Osteocyte (in vitro differentiated cells): ENCODE measurements around the gene NDUFAF2. TPM values are rescaled to one million over a fixed set of nuclear protein-coding genes. Genes with fewer than 3 reads are reported as not detected.
"Not testable (repeated sequence)": the region's sequence is repeated elsewhere in the genome, so short reads cannot be mapped to it uniquely, and the experiment has no call there.

Source experiments
- DNase-seq: peaks from one replicate; pipeline ENCODE4 v3.0.0; 2021; ENCODE audit warnings: mixed read lengths; ENCODE audit not compliant: unreplicated experiment; ENCODE audit errors: extremely low spot score
- H3K27ac Mint-ChIP-seq: one replicate; pipeline ENCODE4 v1.8.0; 2021; ENCODE audit warnings: mild to moderate bottlenecking, mixed read lengths; ENCODE audit not compliant: unreplicated experiment
- H3K27me3 Mint-ChIP-seq: one replicate; pipeline ENCODE4 v1.8.0; 2021; ENCODE audit warnings: mixed read lengths; ENCODE audit not compliant: unreplicated experiment
- H3K36me3 Mint-ChIP-seq: one replicate; pipeline ENCODE4 v1.8.0; 2021; ENCODE audit warnings: mixed read lengths; ENCODE audit not compliant: unreplicated experiment
- H3K4me1 Mint-ChIP-seq: one replicate; pipeline ENCODE4 v1.8.0; 2021; ENCODE audit warnings: mixed read lengths; ENCODE audit not compliant: unreplicated experiment
- H3K4me3 Mint-ChIP-seq: one replicate; pipeline ENCODE4 v1.8.0; 2021; ENCODE audit warnings: mild to moderate bottlenecking, moderate library complexity, mixed read lengths; ENCODE audit not compliant: unreplicated experiment
- H3K9me3 Mint-ChIP-seq: one replicate; pipeline ENCODE4 v1.8.0; 2021; ENCODE audit warnings: mixed read lengths; ENCODE audit not compliant: unreplicated experiment
- total RNA-seq: library from RNA; stranded (reverse); gene quantifications from 2 replicates; pipeline ENCODE4 v1.2.1, GENCODE V29; 2021
- TF ChIP-seq, protein P1 (sequence below): fragments of 200-600 bp; sonication (generic); IDR thresholded peaks from 2 replicates; pipeline ENCODE4 v1.5.0; 2021; ENCODE audit warnings: antibody characterized with exemption, mild to moderate bottlenecking, moderate library complexity

Gene NDUFAF2
- total RNA-seq, 1 donor from 2014 or later: 23.4 TPM

DNA sequence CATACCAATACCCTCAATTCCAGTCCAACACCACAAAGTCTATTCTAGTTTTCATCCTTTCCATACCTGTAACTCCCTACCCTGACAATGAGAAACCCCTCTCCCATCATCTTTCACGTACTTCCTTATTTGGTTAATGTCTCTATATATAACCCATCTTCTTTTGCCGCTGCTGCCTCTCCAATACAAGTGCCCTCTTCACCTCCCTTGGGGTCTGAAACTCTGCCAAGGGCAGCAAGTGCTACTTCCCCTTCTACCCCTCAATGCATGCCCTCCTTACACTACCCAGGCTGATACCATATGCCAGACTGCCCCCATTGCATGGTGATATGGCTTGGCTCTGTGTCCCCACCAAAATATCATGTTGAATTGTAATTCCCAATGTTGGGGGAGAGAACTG lies 241.6 kb downstream of the NDUFAF2 start:
- Mint-ChIP-seq H3K27ac (no peak overlapping the region), H3K4me3 (no peak overlapping the region), H3K9me3 (no peaks in the 10 kb centered on the region), H3K36me3 (no peaks in the 10 kb centered on the region), H3K27me3 (no peaks in the 10 kb centered on the region), H3K4me1 (peaks cover 15% of the 10 kb centered on the region)
- DNase-seq: no peak
- TF ChIP-seq, protein P1, sequence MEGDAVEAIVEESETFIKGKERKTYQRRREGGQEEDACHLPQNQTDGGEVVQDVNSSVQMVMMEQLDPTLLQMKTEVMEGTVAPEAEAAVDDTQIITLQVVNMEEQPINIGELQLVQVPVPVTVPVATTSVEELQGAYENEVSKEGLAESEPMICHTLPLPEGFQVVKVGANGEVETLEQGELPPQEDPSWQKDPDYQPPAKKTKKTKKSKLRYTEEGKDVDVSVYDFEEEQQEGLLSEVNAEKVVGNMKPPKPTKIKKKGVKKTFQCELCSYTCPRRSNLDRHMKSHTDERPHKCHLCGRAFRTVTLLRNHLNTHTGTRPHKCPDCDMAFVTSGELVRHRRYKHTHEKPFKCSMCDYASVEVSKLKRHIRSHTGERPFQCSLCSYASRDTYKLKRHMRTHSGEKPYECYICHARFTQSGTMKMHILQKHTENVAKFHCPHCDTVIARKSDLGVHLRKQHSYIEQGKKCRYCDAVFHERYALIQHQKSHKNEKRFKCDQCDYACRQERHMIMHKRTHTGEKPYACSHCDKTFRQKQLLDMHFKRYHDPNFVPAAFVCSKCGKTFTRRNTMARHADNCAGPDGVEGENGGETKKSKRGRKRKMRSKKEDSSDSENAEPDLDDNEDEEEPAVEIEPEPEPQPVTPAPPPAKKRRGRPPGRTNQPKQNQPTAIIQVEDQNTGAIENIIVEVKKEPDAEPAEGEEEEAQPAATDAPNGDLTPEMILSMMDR: no peak

DNA sequence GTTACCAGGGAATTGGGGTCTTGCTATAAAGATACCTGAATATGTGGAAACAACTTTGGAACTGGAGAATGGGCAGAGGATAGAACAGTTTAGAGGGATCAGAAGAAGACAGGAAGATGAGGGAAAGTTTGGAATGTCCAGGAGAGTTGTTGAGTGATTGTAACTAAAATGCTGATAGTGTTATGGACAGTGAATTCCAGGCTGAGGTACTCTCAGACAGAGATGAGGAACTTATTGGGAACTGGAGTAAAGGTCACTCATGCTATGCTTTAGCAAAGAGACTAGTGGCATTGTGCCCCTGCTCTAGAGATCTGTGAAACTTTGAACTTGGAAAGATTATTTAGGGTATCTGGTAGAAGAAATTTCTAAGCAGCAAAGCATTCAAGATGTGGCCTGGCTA lies 242.3 kb downstream of the NDUFAF2 start:
- H3K27me3 Mint-ChIP-seq, H3K36me3 Mint-ChIP-seq, H3K4me3 Mint-ChIP-seq, H3K27ac Mint-ChIP-seq, DNase-seq, H3K9me3 Mint-ChIP-seq: not testable (repeated sequence)
- H3K4me1 Mint-ChIP-seq: peaks cover 11% of the 10 kb centered on the region

DNA sequence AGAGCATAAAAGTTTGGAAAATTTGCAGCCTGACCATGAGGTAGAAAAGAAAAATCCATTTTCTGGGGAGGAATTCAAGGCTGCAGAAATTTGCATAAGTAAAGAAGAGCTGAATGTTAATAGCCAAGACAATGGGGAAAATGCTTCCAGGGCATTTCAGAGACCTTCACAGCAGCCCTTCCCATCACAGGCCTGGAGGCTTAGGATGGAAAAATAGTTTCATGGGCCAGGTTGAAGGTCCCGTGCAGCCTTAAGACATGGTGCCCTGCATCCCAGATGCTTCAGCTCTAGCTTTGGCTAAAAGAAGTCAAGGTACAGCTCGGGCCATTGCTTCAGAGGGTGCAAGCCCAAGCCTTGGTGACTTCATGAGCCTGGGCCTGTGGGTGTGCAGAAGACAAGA lies 242.8 kb downstream of the NDUFAF2 start:
- H3K27me3 Mint-ChIP-seq, H3K36me3 Mint-ChIP-seq, H3K4me3 Mint-ChIP-seq, DNase-seq, H3K9me3 Mint-ChIP-seq, H3K27ac Mint-ChIP-seq: not testable (repeated sequence)
- peaks cover 11% of the 10 kb centered on the region for H3K4me1 Mint-ChIP-seq

DNA sequence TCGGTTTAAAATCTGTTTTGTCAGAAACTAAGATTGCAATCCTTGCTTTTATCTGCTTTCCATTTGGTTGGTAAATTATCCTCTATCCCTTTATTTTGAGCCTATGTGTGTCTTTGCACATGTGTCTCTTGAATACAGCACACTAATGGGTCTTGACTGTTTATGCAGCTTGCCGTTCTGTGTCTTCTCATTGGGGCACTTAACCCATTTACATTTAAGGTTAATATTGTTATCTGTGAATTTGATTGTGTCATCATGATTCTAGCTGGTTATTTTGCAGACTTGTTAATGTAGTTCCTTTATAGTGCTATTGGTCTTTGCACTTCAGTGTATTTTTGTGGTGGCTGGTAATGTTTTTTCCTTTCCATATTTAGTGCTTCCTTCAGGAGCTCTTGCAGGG lies 253.6 kb downstream of the NDUFAF2 start:
- Mint-ChIP-seq H3K36me3 (peaks cover 7% of the 10 kb centered on the region), H3K4me3 (no peak overlapping the region), H3K9me3 (peaks cover 14% of the 10 kb centered on the region), H3K27me3 (peaks cover 3% of the 10 kb centered on the region), H3K4me1 (no peaks in the 10 kb centered on the region), H3K27ac (no peak overlapping the region)
- TF ChIP-seq, protein P1: no peak
- DNase-seq: no peak

DNA sequence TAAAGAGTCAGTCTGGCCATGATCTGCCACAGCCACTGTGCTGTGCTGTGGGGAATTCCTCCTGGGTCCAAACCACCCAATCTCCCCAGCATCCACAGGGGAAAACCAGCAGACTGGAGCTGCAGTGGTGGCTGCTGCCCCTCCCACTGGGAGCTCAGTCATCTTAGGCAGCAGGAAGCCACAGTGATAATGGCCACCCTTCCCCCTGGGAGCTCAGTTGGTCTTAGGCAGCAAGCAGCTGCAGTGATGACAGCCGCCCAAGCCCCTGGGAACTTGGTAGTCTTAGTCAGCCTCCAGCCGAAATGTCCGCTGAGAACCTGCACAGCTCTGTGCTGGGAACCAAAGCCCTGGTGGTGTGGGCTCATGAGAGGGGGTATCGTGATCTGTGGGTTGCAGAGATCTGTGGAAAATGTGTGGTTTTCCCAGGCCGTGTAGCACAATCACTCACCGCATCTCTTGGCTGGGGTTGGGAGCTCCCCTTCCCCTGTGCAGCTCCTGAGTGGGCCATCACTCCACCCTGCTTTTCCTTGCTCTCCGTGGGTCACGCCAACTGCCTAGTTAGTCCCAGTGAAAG lies 255.7 kb downstream of the NDUFAF2 start:
- Mint-ChIP-seq H3K9me3 (peaks cover 14% of the 10 kb centered on the region), H3K27ac (no peak overlapping the region), H3K4me1 (no peaks in the 10 kb centered on the region), H3K4me3 (no peak overlapping the region), H3K27me3 (peaks cover 3% of the 10 kb centered on the region), H3K36me3 (peaks cover 7% of the 10 kb centered on the region)
- TF ChIP-seq, protein P1: no peak
- DNase-seq: no peak

DNA sequence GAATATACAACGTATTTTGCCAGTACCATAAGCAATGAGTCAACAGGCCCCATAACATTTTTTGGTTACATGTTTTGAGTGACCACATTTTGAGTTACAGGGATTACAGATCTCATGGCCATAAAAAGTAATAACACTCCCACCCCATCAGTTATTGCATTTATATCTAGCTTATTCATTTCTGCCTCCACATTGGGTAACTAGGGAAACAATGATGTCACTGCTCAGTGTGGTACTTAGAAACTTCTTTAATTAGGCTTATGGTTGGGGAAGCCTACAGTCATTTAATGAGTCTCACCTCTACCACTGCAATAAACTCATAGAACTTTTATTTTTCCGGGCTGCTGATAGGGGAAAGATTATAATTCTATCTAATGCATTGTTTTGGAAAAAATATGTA lies 257.2 kb downstream of the NDUFAF2 start:
- Mint-ChIP-seq H3K27me3 (peaks cover 3% of the 10 kb centered on the region), H3K4me3 (no peak overlapping the region)
- DNase-seq: no peak

More for the DNA sequence above, 257.2 kb downstream of the NDUFAF2 start:
- H3K36me3 Mint-ChIP-seq: peaks cover 7% of the 10 kb centered on the region
- TF ChIP-seq, protein P1: no peak
- H3K4me1 Mint-ChIP-seq: no peaks in the 10 kb centered on the region
- H3K27ac Mint-ChIP-seq: no peak overlapping the region
- H3K9me3 Mint-ChIP-seq: peaks cover 18% of the 10 kb centered on the region

Other genes with a start within 250 kb of the NDUFAF2 start
- 1.7 and 1.9 TPM in 2 replicates for gene DEPDC1B, start 245.0 kb upstream of the NDUFAF2 start, total RNA-seq
- gene ELOVL7, start 100.9 kb upstream of the NDUFAF2 start, total RNA-seq: 0.46 and 0.47 TPM in 2 replicates
- 11.3 and 13.4 TPM in 2 replicates for gene ERCC8, start 135 bp upstream of the NDUFAF2 start, total RNA-seq
- gene SMIM15, start 217.3 kb downstream of the NDUFAF2 start, total RNA-seq: 53.0 and 53.1 TPM in 2 replicates